ENCODE results near the gene ATP12A.
"Not testable (repeated sequence)": the region's sequence is repeated elsewhere in the genome, so short reads cannot be mapped to it uniquely, and the experiment has no call there.

Gene ATP12A

DNA sequence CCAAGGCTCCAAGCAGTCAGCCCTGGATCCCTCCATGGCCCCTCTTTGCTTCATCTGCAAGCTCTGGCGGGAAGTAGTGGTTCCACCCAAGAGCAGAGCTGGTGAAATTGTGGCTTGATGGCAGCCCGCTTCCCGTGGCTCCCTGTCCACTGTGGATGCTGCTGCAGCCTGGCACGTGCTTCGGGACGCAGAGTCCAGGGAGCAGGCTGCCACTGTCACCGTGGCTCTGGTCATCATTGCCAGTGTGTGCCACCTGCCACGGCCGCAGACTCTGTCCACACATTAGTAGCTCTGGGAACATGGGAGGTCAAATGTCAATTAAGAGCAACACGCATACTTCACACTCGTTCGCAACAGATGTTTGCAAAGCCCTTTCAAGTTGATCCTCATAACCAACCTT, 43.0 kb downstream of the ATP12A start:
- H3K9ac ChIP-seq: no peak overlapping the region
- TF ChIP-seq, protein P1, sequence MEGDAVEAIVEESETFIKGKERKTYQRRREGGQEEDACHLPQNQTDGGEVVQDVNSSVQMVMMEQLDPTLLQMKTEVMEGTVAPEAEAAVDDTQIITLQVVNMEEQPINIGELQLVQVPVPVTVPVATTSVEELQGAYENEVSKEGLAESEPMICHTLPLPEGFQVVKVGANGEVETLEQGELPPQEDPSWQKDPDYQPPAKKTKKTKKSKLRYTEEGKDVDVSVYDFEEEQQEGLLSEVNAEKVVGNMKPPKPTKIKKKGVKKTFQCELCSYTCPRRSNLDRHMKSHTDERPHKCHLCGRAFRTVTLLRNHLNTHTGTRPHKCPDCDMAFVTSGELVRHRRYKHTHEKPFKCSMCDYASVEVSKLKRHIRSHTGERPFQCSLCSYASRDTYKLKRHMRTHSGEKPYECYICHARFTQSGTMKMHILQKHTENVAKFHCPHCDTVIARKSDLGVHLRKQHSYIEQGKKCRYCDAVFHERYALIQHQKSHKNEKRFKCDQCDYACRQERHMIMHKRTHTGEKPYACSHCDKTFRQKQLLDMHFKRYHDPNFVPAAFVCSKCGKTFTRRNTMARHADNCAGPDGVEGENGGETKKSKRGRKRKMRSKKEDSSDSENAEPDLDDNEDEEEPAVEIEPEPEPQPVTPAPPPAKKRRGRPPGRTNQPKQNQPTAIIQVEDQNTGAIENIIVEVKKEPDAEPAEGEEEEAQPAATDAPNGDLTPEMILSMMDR (IDR thresholded peaks at IDR 0.05): no peak
- H3K36me3 ChIP-seq (ENCODE audit: control insufficient read depth, insufficient read depth, low read length): no peaks in the 10 kb centered on the region
- H3K4me3 ChIP-seq (ENCODE audit: low read depth, low read length): no peak overlapping the region
- H2AFZ ChIP-seq: no peak overlapping the region
- no peaks in the 10 kb centered on the region for H3K27me3 ChIP-seq (ENCODE audit: control insufficient read depth, insufficient read depth, low read length)
- H3K4me1 ChIP-seq: no peaks in the 10 kb centered on the region
- no peak overlapping the region for H3K4me2 ChIP-seq (ENCODE audit: low read length)
- no peaks in the 10 kb centered on the region for H3K9me3 ChIP-seq (ENCODE audit: control insufficient read depth, low read length)
- H3K27ac ChIP-seq: no peak overlapping the region
- H3K79me2 ChIP-seq: no peaks in the 10 kb centered on the region

DNA sequence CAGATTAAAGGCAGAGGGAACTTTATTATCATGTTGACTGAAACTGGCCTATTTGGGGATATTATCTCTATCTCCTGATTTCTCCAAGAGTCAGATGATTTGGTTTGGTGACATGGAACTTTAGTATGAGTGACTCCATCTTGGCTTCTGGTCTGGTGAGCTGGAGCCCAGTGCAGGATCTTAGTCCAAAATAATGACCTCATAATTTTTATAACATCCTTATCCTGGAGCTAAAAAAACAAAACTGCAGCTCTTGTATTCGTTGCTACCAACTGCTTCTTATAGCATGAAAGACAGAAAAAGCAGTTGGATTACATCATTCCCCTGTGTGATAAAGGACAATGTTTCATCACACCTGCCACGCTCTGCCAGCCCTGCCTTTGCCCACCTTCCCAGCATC, 44.5 kb downstream of the ATP12A start:
- Histone ChIP-seq H3K4me3 (ENCODE audit: low read depth, low read length) (no peak overlapping the region), H3K9ac (no peak overlapping the region), H3K4me2 (ENCODE audit: low read length) (no peak overlapping the region), H2AFZ (no peak overlapping the region), H3K79me2 (no peaks in the 10 kb centered on the region), H3K27ac (no peak overlapping the region), H3K36me3 (ENCODE audit: control insufficient read depth, insufficient read depth, low read length) (no peaks in the 10 kb centered on the region), H3K4me1 (no peaks in the 10 kb centered on the region), H3K9me3 (ENCODE audit: control insufficient read depth, low read length) (no peaks in the 10 kb centered on the region), H3K27me3 (ENCODE audit: control insufficient read depth, insufficient read depth, low read length) (no peaks in the 10 kb centered on the region)
- TF ChIP-seq, protein P1 (IDR thresholded peaks at IDR 0.05): no peak

DNA sequence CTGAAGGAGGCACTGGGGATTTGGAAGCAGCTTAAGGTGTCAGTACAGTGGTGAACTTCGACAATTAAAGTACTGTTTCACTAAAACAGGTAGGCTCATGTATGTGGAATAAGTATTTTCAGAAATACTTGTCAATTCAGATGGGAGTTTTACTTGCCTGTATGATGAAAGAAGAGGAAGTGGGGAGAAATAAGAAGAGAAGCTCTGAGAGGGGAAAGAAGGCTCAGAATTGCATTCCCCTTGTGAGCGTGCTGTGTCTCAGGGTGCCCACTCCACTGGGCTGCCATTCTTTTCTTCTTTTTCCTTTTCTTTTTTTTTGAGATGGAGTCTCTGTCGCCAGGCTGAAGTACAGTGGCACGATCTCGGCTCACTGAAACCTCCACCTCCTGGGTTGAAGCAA, 45.2 kb downstream of the ATP12A start:
- no peak overlapping the region for H3K4me3 ChIP-seq (ENCODE audit: low read depth, low read length)
- H3K27me3 ChIP-seq (ENCODE audit: control insufficient read depth, insufficient read depth, low read length): no peaks in the 10 kb centered on the region
- H3K27ac ChIP-seq: no peak overlapping the region
- H2AFZ ChIP-seq: no peak overlapping the region
- no peaks in the 10 kb centered on the region for H3K79me2 ChIP-seq
- H3K36me3 ChIP-seq (ENCODE audit: control insufficient read depth, insufficient read depth, low read length): no peaks in the 10 kb centered on the region
- H3K4me2 ChIP-seq (ENCODE audit: low read length): no peak overlapping the region
- no peaks in the 10 kb centered on the region for H3K4me1 ChIP-seq
- TF ChIP-seq, protein P1 (IDR thresholded peaks at IDR 0.05): no peak
- H3K9me3 ChIP-seq (ENCODE audit: control insufficient read depth, low read length): no peaks in the 10 kb centered on the region
- H3K9ac ChIP-seq: no peak overlapping the region

DNA sequence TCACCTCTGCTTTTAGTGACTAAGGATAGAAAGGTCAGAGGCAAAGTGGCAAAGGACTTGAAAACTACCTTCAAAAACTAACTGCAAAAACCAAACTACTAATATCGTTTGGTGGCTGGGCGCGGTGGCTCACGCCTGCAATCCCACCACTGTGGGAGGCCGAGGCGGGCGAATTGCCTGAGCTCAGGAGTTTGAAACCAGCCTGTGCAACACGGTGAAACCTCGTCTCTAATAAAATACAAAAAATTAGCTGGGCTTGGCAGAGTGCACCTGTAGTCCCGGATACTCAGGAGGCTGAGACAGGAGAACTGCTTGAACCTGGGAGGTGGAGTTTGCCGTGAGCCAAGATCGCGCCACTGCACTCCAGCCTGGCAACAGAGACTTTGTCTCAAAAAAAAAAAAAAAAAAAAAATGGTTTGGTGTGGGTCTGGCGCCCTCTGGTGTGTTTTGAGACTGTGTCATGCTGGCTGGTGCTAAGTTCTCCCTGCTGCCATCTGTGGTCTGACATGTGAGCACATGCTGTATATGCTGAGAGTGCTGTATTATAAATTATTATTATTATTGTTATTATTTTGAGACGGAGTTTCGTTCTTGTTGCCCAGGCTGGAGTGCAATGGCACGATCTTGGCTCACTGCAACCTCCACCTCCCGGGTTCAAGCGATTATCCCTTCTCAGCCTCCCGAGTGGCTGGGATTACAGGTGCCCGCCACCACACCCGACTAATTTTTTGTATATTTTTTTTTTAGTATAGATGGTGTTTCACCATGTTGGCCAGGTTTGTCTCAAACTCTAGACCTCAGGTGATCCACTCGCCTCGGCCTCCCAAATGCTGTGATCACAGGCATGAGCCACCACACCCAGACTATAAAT, 47.8 kb downstream of the ATP12A start:
- Histone ChIP-seq H3K9ac (no peak overlapping the region), H2AFZ (no peak overlapping the region), H3K79me2 (no peaks in the 10 kb centered on the region), H3K9me3 (ENCODE audit: control insufficient read depth, low read length) (no peaks in the 10 kb centered on the region), H3K27me3 (ENCODE audit: control insufficient read depth, insufficient read depth, low read length) (no peaks in the 10 kb centered on the region), H3K4me3 (ENCODE audit: low read depth, low read length) (no peak overlapping the region), H3K36me3 (ENCODE audit: control insufficient read depth, insufficient read depth, low read length) (no peaks in the 10 kb centered on the region), H3K4me1 (no peaks in the 10 kb centered on the region), H3K4me2 (ENCODE audit: low read length) (no peak overlapping the region), H3K27ac (no peak overlapping the region)
- TF ChIP-seq, protein P1 (IDR thresholded peaks at IDR 0.05): peak; percentile 57

DNA sequence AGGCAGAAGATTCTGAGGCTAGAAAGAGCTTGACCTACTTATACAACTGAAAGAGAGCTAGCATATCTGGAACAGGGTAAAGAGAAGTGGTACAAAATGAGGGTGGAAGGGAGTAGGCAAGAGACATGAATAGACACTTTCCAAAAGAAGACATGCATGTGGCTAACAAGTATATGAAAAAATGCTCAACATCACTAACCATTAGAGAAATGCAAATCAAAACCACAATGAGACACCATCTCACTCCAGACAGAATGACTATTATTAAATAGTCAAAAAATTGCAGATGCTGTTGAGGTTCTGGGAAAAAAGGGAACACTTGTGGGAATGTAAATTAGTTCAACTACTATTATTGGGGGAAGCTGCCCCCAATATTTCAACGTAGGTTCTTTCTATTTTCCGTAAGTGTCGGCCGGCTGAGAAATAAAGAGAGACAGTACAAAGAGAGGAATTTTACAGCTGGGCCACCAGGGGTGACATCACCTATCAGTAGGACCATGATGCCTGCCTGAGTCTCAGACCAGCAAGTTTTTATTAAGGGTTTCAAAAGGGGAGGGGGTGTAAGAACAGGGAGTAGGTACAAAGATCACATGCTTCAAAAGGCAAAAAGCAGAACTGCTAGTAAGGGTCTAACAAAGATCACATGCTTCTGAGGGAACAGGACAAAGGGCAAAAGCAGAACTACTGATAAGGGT, 50.8 kb downstream of the ATP12A start:
- not testable (repeated sequence) for H3K27ac ChIP-seq; H3K9ac ChIP-seq; H2AFZ ChIP-seq; H3K9me3 ChIP-seq (ENCODE audit: control insufficient read depth, low read length); H3K27me3 ChIP-seq (ENCODE audit: control insufficient read depth, insufficient read depth, low read length); H3K4me1 ChIP-seq; H3K36me3 ChIP-seq (ENCODE audit: control insufficient read depth, insufficient read depth, low read length); H3K79me2 ChIP-seq; H3K4me3 ChIP-seq (ENCODE audit: low read depth, low read length); H3K4me2 ChIP-seq (ENCODE audit: low read length)
